Measurements from ENCODE around the gene CLK3.
"Not testable (repeated sequence)": the region's sequence is repeated elsewhere in the genome, so short reads cannot be mapped to it uniquely, and the experiment has no call there.

The CLK3 gene

DNA sequence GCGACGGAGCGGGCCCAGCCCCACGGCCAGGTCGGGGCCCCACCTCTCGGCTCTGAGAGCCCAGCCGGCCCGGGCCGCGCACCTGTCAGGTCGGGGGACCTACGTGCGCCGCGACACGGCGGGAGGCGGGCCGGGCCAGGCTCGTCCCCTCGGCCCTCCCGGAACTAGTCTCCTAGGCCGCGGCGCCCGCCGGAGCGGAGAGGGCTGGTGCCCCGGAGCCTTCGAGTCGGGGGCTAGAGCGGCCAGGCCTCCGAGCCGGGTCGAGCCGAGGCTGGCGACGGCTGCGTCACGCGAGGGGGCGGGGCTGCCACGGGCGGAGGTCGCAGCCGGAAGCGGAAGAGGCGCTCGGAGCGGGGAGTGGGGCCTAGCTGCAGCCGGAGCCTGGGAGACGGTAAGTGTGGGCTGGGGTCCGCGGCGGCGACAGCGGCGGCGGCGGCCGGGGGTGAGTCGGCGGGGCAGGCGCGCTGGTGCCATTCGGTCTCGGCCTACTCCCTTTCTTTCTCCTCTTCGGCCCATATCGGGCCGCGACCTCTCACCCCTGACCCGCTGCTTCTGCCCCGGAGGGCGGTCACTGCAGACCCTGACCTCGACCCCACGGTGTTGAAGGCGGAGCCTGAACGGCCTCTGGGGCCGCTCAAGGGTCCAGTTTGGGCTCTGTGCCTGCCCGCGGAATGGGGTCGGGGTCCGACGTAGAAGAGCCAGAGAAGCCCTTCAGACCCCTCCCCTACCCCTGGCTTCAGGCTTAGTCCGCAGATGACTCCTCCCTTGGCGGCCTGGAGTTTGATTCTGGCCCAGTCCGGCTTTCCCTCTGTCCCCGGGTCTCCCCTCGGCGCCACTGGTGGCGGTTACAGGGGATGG lies at the start of gene CLK3:
TSS of gene CLK3 (plus strand) at position 329 of the 858 bp plus-strand sequence. CDS start 3,361 bp downstream, outside the sequence.
- peak; percentile 95 for DNase-seq

GRCh38 chr15:74568594-74568993 lies 47.0 kb upstream of the CLK3 start:
- no peak for DNase-seq

- DNase-seq = no peak
These were observed 45.9 kb upstream of the CLK3 start for GRCh38 chr15:74569731-74570070.

DNA sequence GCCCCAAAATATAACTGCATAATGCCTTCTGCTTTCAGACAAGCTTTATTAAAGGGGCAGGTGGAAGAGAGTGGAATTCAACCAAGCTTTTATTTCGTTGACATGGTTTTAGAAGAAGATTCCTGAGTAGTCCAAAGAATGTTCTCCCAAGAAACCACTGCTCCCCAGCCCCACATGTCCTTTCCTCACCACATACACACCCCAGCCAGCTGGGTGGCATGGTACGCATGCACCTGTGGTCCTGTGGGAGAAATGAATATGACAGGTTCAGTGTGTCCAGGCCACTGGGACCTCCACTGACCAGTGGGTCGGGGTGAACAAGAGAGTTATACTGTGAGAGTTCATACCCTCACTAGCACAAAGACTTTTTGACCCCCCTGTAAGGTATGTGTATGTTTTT lies 44.4 kb upstream of the CLK3 start:
- no peak for DNase-seq

DNA sequence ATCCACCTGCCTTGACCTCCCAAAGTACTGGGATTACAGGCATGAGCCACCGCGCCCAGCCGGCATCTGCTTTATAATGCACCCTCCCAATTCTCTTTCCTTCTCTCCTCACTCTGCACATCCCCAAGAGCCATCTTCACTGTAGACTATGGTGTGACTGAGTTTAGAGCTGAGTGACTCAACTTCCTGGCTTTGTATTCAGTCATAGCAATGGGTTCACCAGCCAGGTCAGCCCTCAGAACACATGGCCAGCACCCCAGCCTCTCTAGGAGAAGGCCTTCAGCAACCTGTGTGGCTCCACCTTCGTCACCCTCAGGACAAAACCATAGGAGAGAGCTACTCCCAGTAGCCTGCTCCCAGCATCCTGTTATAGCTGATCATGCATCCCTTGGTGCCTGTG lies 41.6 kb upstream of the CLK3 start:
- no peak for DNase-seq

- DNase-seq = no peak
These were observed 37.1 kb upstream of the CLK3 start for GRCh38 chr15:74578496-74578994.

DNA sequence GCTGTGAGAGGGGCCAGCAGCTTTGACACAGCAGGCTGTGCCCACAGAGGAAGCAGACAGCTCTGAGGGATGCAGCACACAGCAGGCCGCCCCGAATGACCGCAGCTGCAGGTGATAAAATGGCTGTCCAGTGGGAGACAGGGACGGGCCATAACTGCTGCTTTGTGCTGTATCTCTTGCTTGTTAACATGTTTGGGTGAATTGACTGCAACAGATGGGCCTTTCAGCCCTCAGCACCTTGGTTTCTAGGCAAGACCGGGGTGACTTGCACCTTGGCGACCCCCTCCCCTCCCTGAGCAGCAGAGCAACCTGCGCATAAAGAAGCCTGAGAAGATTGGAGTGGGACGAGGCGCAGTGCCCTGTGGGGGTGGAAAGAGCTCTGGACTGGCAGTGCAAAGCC lies 36.6 kb upstream of the CLK3 start:
- DNase-seq = no peak

DNA sequence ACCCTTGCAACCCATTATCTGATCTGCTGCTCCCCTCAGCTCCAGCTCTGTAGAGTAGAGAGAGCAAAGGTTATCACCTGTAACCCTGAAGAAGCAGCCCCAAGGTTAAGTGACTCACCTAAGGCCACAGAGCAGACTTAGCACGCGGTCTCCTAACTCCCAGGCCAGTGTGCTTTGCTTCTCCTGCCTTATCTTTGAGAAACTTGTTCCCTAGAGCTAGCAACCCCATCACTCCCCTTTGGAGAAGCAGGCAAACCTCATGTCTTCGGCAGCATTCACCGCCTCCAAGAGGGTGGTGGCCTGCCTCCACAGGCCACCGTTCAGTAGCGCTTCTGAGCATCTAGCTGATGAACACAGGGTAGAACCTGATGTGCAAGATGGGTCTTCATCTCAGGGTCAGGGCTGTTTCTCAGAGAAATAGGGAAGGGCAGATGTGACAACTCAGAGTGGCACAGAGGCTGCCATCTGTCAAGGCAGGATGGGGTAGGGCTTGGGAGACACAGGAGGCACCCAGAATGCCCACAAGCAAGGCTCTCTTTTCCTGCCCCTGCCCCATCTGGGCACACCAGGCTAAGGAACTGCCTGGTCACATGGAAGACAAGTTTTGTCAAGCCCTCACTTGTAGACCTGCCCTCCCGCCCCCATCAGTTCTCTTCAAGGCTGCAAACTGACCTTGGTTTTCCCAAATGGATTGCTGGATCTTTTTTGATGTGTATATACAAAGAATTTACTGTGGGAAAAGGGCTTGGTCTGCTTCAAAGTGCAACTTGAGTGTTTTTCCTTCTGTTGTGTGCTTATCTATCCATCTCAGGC lies 34.9 kb upstream of the CLK3 start:
- no peak for DNase-seq

- DNase-seq = no peak
These were observed 31.4 kb upstream of the CLK3 start for GRCh38 chr15:74584204-74584603.

DNA sequence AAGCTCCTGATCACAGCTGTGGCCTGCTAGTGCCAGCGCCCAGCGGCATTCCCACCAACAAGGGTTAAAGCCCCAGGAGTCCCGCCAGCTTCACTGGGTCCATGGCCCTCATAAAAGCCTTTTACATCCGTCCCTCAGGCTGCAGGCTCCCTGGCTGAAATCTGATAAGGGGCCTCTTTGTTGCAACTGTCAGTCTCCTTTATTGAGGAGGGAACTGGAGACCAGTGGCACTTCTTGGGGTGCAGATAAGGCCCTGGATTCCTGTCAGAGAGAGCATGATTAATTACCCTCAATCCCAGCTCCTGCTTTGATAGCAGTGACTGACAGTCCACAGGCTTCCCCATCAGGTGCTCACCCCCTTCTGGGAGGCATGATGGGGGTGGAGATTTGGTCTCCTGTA lies 30.9 kb upstream of the CLK3 start:
- no peak for DNase-seq

- no peak for DNase-seq
These were observed 30.4 kb upstream of the CLK3 start for GRCh38 chr15:74585191-74585590.

- no peak for DNase-seq
These were observed 29.8 kb upstream of the CLK3 start for GRCh38 chr15:74585857-74586256.

GRCh38 chr15:74589826-74590225 lies 25.8 kb upstream of the CLK3 start:
- no peak for DNase-seq

- no peak for DNase-seq
These were observed 23.4 kb upstream of the CLK3 start for GRCh38 chr15:74592222-74592621.

- no peak for DNase-seq
These were observed 22.5 kb upstream of the CLK3 start for GRCh38 chr15:74593122-74593521.

DNA sequence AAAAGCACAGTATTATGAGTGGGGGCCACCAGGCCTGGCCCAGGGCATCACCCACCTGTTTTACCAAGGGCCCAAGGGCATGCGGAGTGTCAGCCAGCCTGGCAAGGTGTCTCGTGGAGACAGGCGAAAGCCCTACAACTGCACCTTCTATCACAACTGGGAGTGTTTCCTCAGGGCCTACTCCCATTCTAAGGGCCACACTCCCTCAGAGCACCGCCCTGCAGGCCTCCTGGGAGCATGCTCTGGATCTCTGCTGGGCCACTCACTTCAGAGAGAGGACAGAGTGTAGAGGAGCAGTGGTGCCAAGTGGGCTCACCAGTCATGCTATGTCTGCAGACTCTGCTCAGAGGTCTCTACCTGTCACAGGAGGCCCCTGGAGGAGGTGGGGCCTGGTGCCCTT lies 21.2 kb upstream of the CLK3 start:
- no peak for DNase-seq

- no peak for DNase-seq
These were observed 20.4 kb upstream of the CLK3 start for GRCh38 chr15:74595271-74595670.

DNA sequence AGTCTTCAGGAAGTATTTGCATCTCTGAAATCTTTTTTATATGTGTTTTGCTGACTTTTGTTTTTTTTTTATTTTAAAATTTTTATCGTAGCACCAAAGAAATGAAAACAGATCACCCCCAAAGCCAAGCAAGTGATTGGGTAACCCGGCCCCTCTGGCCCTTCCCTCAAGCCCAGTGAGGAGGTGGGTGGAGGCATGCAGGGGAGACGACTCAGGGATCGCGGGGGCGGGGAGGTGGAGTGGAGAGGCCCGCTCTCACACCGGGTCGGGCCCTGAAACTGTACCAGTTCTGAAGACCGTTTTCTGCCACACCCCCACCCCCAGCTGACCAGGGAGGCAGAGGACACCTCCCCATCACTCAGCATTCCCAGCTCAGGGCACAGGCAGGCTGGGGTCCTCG lies 18.9 kb upstream of the CLK3 start:
- not testable (repeated sequence) for DNase-seq

DNA sequence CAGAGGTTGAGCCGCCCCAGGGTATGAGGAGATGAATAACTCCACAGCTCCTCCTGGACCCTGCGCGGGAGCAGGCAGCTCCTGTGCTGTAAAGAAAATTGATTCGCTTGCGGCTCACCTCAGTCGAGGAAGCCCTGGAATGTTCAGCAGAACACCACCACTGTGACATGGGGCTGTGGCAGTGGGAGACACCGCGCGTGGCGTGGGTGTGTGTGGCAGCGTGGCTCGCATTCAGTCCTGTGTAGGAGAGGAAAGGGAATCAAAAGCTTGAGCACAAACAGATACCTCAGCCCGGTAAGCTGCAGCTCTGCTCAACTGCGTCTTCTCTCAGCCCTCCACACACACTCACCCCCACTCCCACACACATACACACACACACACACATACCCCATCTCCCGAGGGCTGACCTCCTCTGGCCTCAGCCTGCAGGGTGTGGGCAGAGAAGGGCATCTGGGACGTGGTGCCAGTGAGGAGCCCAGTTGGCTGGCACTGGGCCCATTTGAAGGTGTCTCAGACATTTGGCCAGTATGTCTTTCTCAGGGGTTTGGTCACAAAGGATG lies 18.4 kb upstream of the CLK3 start:
- DNase-seq = not testable (repeated sequence)

DNA sequence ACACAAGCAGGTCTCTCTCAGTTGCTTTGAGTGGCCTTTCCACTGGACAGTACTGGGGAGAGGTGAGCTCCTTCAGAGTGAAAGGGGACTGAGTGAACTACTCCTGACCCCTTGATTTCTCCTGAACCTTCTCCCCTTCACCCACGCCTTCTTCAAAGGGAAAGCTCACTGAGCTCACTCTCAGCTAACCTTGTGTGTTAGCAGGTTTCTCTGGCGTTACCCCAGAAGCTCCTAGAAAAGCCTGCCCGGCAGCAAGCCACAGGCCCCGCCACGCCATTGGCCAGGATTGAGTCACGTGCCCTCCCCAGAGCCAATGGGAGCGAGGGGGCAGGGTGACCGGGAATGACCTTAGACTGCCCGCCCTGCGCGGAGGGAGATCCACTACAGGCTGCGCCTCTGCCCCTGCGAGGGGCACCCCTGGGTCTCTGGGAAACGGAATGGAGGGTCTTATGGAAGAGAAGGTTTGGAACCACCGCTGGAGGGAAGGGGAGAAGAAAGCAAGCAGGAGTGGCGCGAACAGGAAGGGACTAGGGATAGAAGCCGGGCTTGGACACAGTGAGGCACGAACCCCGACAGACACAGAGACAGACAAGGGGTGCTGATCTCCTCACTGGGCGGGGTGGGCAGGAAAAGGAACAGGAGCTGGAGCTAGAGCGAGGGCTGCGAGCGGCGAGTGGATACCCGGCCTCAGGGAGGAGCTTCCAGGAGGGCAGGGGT lies 17.4 kb upstream of the CLK3 start:
- peak; percentile 90 for DNase-seq

DNA sequence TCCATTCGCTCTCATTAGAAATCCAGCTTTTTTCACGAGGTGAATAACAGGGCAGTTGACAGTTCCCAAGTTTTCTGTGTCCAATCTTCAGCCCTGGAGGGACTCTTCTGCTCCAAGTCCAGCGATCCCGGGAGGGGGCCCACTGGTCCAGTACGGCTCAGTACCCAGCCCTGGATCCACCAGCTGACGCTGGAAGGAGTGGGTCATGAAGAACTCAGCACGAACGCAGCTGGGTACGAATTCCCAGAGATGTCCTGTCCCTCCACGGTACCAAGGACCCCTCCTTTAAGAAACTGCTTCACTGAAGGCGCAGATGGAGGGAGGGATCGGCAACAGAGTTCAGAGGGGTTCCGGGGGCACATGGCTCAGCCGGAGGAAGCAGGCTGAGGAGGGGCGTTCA lies 16.5 kb upstream of the CLK3 start:
- no peak for DNase-seq

DNA sequence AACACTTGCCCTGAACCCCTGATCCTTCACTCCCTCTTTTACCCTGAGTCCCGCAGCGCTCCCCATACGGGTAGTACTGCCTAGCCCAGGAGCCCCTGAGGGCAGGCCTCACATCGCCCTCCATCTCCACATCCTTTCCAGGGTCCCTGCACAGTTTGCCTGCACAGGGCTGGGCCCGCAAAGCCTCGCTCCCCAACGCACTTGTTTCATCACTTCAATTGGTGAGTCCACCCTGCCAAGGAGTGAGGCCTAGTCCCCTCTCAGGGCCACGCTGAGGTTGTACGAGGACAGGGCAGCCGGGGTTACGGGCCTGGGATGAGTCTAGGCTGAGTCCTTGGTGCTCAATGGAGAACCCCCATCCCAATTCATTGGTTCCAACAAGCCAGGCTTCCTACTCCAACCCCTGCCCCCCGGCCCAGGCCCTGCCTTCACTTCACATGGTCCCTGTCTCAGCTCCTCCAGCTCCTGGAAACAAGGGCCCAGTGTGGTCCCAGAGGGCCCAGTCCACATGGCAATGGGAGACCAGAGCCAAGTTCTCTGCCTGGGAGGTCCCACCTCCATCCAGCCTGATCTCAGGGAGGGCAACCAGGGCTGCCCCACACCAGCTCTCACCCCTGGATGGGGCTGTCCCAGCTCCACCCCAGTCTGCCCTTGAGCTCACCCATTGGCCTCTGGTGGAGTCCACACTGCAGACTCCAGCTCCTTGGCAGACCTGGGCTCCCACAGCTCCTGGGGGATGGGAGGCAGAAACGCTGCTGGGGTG lies 12.4 kb upstream of the CLK3 start:
- no peak for DNase-seq
